Chondrocyte (in vitro differentiated cells): Measurements from ENCODE around the gene LPCAT2. TPM values are rescaled to one million over a fixed set of nuclear protein-coding genes. Genes with fewer than 3 reads are reported as not detected.

ENCODE experiments used
- DNase-seq: peaks from one replicate; pipeline ENCODE4 v3.0.0; 2021; ENCODE audit warnings: mixed read lengths, low spot score
- H3K27ac Mint-ChIP-seq: one replicate; pipeline ENCODE4 v1.8.0; 2021; ENCODE audit warnings: mild to moderate bottlenecking, moderate library complexity, mixed read lengths; ENCODE audit not compliant: unreplicated experiment
- H3K27me3 Mint-ChIP-seq: 2 replicates; pipeline ENCODE4 v1.8.0; 2021; ENCODE audit warnings: low read depth, mixed read lengths
- H3K36me3 Mint-ChIP-seq: 2 replicates; pipeline ENCODE4 v1.8.0; 2021; ENCODE audit warnings: low read depth, mixed read lengths
- H3K4me1 Mint-ChIP-seq: 2 replicates; pipeline ENCODE4 v1.8.0; 2021; ENCODE audit warnings: low read depth, mild to moderate bottlenecking, mixed read lengths
- H3K4me3 Mint-ChIP-seq: one replicate; pipeline ENCODE4 v1.8.0; 2021; ENCODE audit warnings: mild to moderate bottlenecking, moderate library complexity, mixed read lengths; ENCODE audit not compliant: unreplicated experiment
- H3K9me3 Mint-ChIP-seq: 2 replicates; pipeline ENCODE4 v1.8.0; 2021; ENCODE audit warnings: low read depth, mixed read lengths
- CTCF ChIP-seq: fragments of 200-600 bp; sonication (generic); IDR thresholded peaks from 2 replicates; pipeline ENCODE4 v1.5.0; 2021; ENCODE audit warnings: antibody characterized with exemption, mild to moderate bottlenecking, moderate library complexity
- total RNA-seq: library from RNA; stranded (reverse); gene quantifications from 3 replicates; pipeline ENCODE4 v1.2.1, GENCODE V29; 2021

The LPCAT2 gene
- total RNA-seq, 1 donor from 2014 or later: 17.4 TPM

- no peak overlapping the region for H3K4me3 Mint-ChIP-seq
- no peaks in the 10 kb centered on the region for H3K9me3 Mint-ChIP-seq
- H3K4me1 Mint-ChIP-seq: peaks cover 33% of the 10 kb centered on the region
- DNase-seq: no peak
- no peak for TF ChIP-seq CTCF
- no peak overlapping the region for H3K27ac Mint-ChIP-seq
- H3K36me3 Mint-ChIP-seq: peaks cover 3% of the 10 kb centered on the region
- no peaks in the 10 kb centered on the region for H3K27me3 Mint-ChIP-seq
Measured at GRCh38 chr16:55562936-55563335, 54.1 kb downstream of the LPCAT2 start.

GRCh38 chr16:55563797-55564196 is 54.9 kb downstream of the LPCAT2 start:
- Mint-ChIP-seq H3K27ac (no peak overlapping the region), H3K27me3 (no peaks in the 10 kb centered on the region), H3K4me3 (no peak overlapping the region), H3K9me3 (no peaks in the 10 kb centered on the region), H3K4me1 (peaks cover 32% of the 10 kb centered on the region), H3K36me3 (peaks cover 3% of the 10 kb centered on the region)
- no peak for DNase-seq
- TF ChIP-seq CTCF: no peak

GRCh38 chr16:55565086-55565485 is 56.2 kb downstream of the LPCAT2 start:
- DNase-seq: no peak
- TF ChIP-seq CTCF: no peak
- peaks cover 3% of the 10 kb centered on the region for H3K36me3 Mint-ChIP-seq
- H3K27me3 Mint-ChIP-seq: no peaks in the 10 kb centered on the region
- peaks cover 29% of the 10 kb centered on the region for H3K4me1 Mint-ChIP-seq
- H3K27ac Mint-ChIP-seq: no peak overlapping the region
- no peaks in the 10 kb centered on the region for H3K9me3 Mint-ChIP-seq
- no peak overlapping the region for H3K4me3 Mint-ChIP-seq

GRCh38 chr16:55566432-55567175 is 57.7 kb downstream of the LPCAT2 start, which contains the start of gene CAPNS2:
CAPNS2 (plus strand) TSS chr16:55566684; CDS start chr16:55566757, 73 bp downstream.
- Mint-ChIP-seq H3K4me1 (peaks cover 26% of the 10 kb centered on the region), H3K9me3 (no peaks in the 10 kb centered on the region), H3K27me3 (no peaks in the 10 kb centered on the region), H3K27ac (peak within 1 kb of the TSS; percentile 72), H3K36me3 (peaks cover 3% of the 10 kb centered on the region), H3K4me3 (no peak within 1 kb of the TSS)
- DNase-seq: no peak
- no peak for TF ChIP-seq CTCF

- H3K4me3 Mint-ChIP-seq: no peak overlapping the region
- no peaks in the 10 kb centered on the region for H3K9me3 Mint-ChIP-seq
- no peaks in the 10 kb centered on the region for H3K27me3 Mint-ChIP-seq
- peak overlapping the region; percentile 72 for H3K27ac Mint-ChIP-seq
- no peak for TF ChIP-seq CTCF
- peaks cover 3% of the 10 kb centered on the region for H3K36me3 Mint-ChIP-seq
- H3K4me1 Mint-ChIP-seq: peaks cover 26% of the 10 kb centered on the region
- DNase-seq: no peak
Measured at GRCh38 chr16:55567382-55567781, 58.5 kb downstream of the LPCAT2 start.
